OCI-LY3 (cell line): ENCODE measurements around the gene LITAF.

Source experiments
- H2AFZ ChIP-seq: fragments of 200-600, 300-600 bp; shearing (Covaris generic); 2 replicates; pipeline ENCODE4 v1.6.0; 2014; ENCODE audit warnings: antibody characterized with exemption, low read depth, low read length
- H3K27ac ChIP-seq: fragments of 200-600, 300-600 bp; sonication (generic); 2 replicates; pipeline ENCODE4 v1.5.1; 2014; ENCODE audit warnings: mild to moderate bottlenecking, low read length, moderate library complexity, mixed read lengths
- H3K27me3 ChIP-seq: fragments of 200-600, 300-600 bp; sonication (generic); 2 replicates; pipeline ENCODE4 v1.6.1; 2014; ENCODE audit warnings: low read depth, low read length, mixed read lengths
- H3K36me3 ChIP-seq: fragments of 200-600, 300-600 bp; sonication (generic); replicated peaks from 2 replicates; pipeline ENCODE3; 2014; ENCODE audit warnings: low read depth, low read length, mixed read lengths
- H3K4me1 ChIP-seq: fragments of 300-600, 200-600 bp; sonication (generic); 2 replicates; pipeline ENCODE4 v1.6.1; 2014; ENCODE audit warnings: low read length, mixed read lengths
- H3K4me2 ChIP-seq: fragments of 200-600, 300-600 bp; sonication (generic); 2 replicates; pipeline ENCODE4 v1.6.1; 2014; ENCODE audit warnings: low read length, mixed read lengths
- H3K4me3 ChIP-seq: fragments of 300-600, 200-600 bp; sonication (generic); 2 replicates; pipeline ENCODE4 v1.5.1; 2014; ENCODE audit warnings: antibody characterized with exemption, mild to moderate bottlenecking, low read length, moderate library complexity
- H3K79me2 ChIP-seq: fragments of 300-600, 200-600 bp; shearing (Covaris generic); 2 replicates; pipeline ENCODE4 v1.6.1; 2014; ENCODE audit warnings: mild to moderate bottlenecking, low read length, mixed read lengths
- H3K9ac ChIP-seq: fragments of 300-600, 200-600 bp; shearing (Covaris generic); 2 replicates; pipeline ENCODE4 v1.6.0; 2014; ENCODE audit warnings: mild to moderate bottlenecking, low read length, moderate library complexity
- H3K9me3 ChIP-seq: fragments of 200-600, 300-600 bp; shearing (Covaris generic); 2 replicates; pipeline ENCODE4 v1.6.1; 2014; ENCODE audit warnings: low read length, mixed read lengths; ENCODE audit not compliant: insufficient read depth
- H4K20me1 ChIP-seq: fragments of 200-600, 300-600 bp; sonication (generic); 2 replicates; pipeline ENCODE4 v1.6.1; 2016; ENCODE audit warnings: low read length, mixed read lengths; ENCODE audit not compliant: insufficient read depth
- CTCF ChIP-seq: fragments of 200-600, 300-600 bp; sonication (generic); IDR thresholded peaks from 2 replicates; pipeline ENCODE4 v1.5.1; 2014; ENCODE audit warnings: antibody characterized with exemption, low read length, low read depth
- EZH2phosphoT487 ChIP-seq: fragments of 200-600 bp; shearing (Covaris generic); IDR thresholded peaks from 2 replicates; pipeline ENCODE4 v1.6.1; 2018; ENCODE audit warnings: antibody characterized with exemption, mixed run types, low read depth

Gene LITAF

GRCh38 chr16:11610580-11610979 lies 23.9 kb upstream of the LITAF start:
- TF ChIP-seq EZH2phosphoT487 (no peak), CTCF (no peak)
- Histone ChIP-seq H3K9ac (no peak overlapping the region), H4K20me1 (no peaks in the 10 kb centered on the region), H3K4me2 (no peak overlapping the region), H3K79me2 (no peaks in the 10 kb centered on the region), H3K4me3 (no peak overlapping the region), H3K4me1 (peaks cover 18% of the 10 kb centered on the region), H2AFZ (no peak overlapping the region), H3K9me3 (no peaks in the 10 kb centered on the region), H3K27ac (no peak overlapping the region), H3K36me3 (no peaks in the 10 kb centered on the region), H3K27me3 (peaks cover 14% of the 10 kb centered on the region)

DNA sequence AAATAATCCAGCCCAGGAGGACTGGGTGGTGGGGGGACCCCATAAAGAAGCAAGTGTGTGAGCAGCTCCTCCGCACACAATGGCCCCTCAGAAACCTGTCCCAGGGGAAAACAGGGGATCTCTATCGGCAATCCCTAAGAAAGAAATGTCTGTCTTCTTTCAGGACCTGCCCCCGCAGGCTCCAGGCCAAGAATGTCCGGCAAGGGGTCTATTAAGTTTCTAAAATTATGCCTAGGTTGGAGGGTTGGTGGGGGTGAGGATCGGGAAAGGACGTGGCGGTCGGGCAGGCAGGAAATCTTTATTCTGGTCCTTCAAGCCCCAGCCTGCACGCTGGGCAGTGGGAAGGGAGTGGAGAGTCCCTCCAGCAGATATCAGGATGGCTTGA lies 23.4 kb upstream of the LITAF start:
- Histone ChIP-seq H3K79me2 (no peaks in the 10 kb centered on the region), H3K4me1 (peaks cover 18% of the 10 kb centered on the region), H3K9ac (no peak overlapping the region), H3K9me3 (no peaks in the 10 kb centered on the region), H2AFZ (no peak overlapping the region), H3K27ac (no peak overlapping the region), H4K20me1 (no peaks in the 10 kb centered on the region), H3K4me3 (no peak overlapping the region), H3K27me3 (peaks cover 14% of the 10 kb centered on the region), H3K36me3 (no peaks in the 10 kb centered on the region), H3K4me2 (no peak overlapping the region)
- TF ChIP-seq CTCF (no peak), EZH2phosphoT487 (no peak)

- no peak overlapping the region for H3K27ac ChIP-seq
- no peak overlapping the region for H2AFZ ChIP-seq
- no peaks in the 10 kb centered on the region for H3K9me3 ChIP-seq
- no peak overlapping the region for H3K9ac ChIP-seq
- TF ChIP-seq EZH2phosphoT487 (no peak), CTCF (no peak)
- no peaks in the 10 kb centered on the region for H3K79me2 ChIP-seq
- peaks cover 14% of the 10 kb centered on the region for H3K27me3 ChIP-seq
- H3K36me3 ChIP-seq = no peaks in the 10 kb centered on the region
- no peaks in the 10 kb centered on the region for H4K20me1 ChIP-seq
- H3K4me1 ChIP-seq = peaks cover 18% of the 10 kb centered on the region
- H3K4me3 ChIP-seq = no peak overlapping the region
- H3K4me2 ChIP-seq = no peak overlapping the region
Measured at GRCh38 chr16:11609474-11610120, 22.9 kb upstream of the LITAF start.

GRCh38 chr16:11605891-11606290 lies 19.2 kb upstream of the LITAF start:
- no peaks in the 10 kb centered on the region for H3K79me2 ChIP-seq
- H3K9me3 ChIP-seq = no peaks in the 10 kb centered on the region
- no peak for TF ChIP-seq CTCF
- no peak for TF ChIP-seq EZH2phosphoT487
- H3K27ac ChIP-seq = no peak overlapping the region
- H4K20me1 ChIP-seq = no peaks in the 10 kb centered on the region
- no peak overlapping the region for H2AFZ ChIP-seq
- no peaks in the 10 kb centered on the region for H3K36me3 ChIP-seq
- peaks cover 4% of the 10 kb centered on the region; the same call in 1 of the 2 replicates for H3K4me1 ChIP-seq
- no peak overlapping the region for H3K4me3 ChIP-seq
- peaks cover 10% of the 10 kb centered on the region; the same call in 1 of the 2 replicates for H3K27me3 ChIP-seq
- no peak overlapping the region for H3K9ac ChIP-seq
- H3K4me2 ChIP-seq = no peak overlapping the region
